CD14-positive monocyte (primary cell): Measurements from ENCODE around the gene TSPYL6. TPM values are rescaled to one million over a fixed set of nuclear protein-coding genes. Genes with fewer than 3 reads are reported as not detected.

Source experiments
- DNase-seq, 3 donors: peaks; one replicate each; pipeline ENCODE4 v3.0.0-alpha.2; 2011 to 2022
- H2AFZ ChIP-seq: 2 replicates; pipeline ENCODE4 v1.6.0; 2012; ENCODE audit warnings: mild to moderate bottlenecking, low read depth, low read length, inconsistent platforms; ENCODE audit not compliant: insufficient read depth, poor library complexity, severe bottlenecking
- H3K27ac ChIP-seq, 2 donors: 1 replicate in 1 of 2; 2 replicates in 1 of 2; pipeline ENCODE4 v1.5.1; 2012 to 2013; ENCODE audit warnings: low read length in 2 of 2, control low read depth in 1 of 2, inconsistent platforms in 1 of 2, low read depth in 1 of 2, mild to moderate bottlenecking in 1 of 2
- H3K27me3 ChIP-seq, 2 donors: one replicate each; pipeline versions ENCODE4 v1.6.0 to v1.6.1; 2011 to 2013; ENCODE audit warnings: low read length in 2 of 2; ENCODE audit not compliant: control insufficient read depth in 2 of 2, insufficient read depth in 2 of 2
- H3K36me3 ChIP-seq, 2 donors: replicated peaks in 1 of 2; 1 replicate in 1 of 2; 2 replicates in 1 of 2; pipeline versions ENCODE4 v1.5.1 to v1.6.1; 2012 to 2013; ENCODE audit warnings: low read length in 2 of 2, control low read depth in 1 of 2, inconsistent platforms in 1 of 2, mild to moderate bottlenecking in 1 of 2; ENCODE audit not compliant: insufficient read depth in 2 of 2, control insufficient read depth in 1 of 2
- H3K4me1 ChIP-seq, 2 donors: 1 replicate in 1 of 2; 2 replicates in 1 of 2; pipeline versions ENCODE4 v1.5.1 to v1.6.1; 2012 to 2013; ENCODE audit warnings: low read length in 2 of 2, control low read depth in 1 of 2, inconsistent platforms in 1 of 2, mild to moderate bottlenecking in 1 of 2, moderate library complexity in 1 of 2; ENCODE audit not compliant: insufficient read depth in 2 of 2, control insufficient read depth in 1 of 2
- H3K4me2 ChIP-seq: replicated peaks from 2 replicates; pipeline ENCODE3; 2012; ENCODE audit warnings: low read length, moderate library complexity, mild to moderate bottlenecking; ENCODE audit not compliant: poor library complexity, severe bottlenecking; ENCODE audit errors: extremely low read depth
- H3K4me3 ChIP-seq, 3 experiments: fragments of 200-600 bp in 1 of 3; sonication (generic) in 1 of 3; replicated peaks in 1 of 3; 1 replicate in 2 of 3; 2 replicates in 1 of 3; pipeline ENCODE4 v1.5.1; 2011 to 2013; ENCODE audit warnings: low read length in 3 of 3, mild to moderate bottlenecking in 3 of 3, control low read depth in 2 of 3, low read depth in 2 of 3, inconsistent platforms in 1 of 3, moderate library complexity in 1 of 3
- H3K79me2 ChIP-seq: 2 replicates; pipeline ENCODE4 v1.6.0; 2012; ENCODE audit warnings: mild to moderate bottlenecking, control low read depth, inconsistent platforms, low read length, moderate library complexity; ENCODE audit not compliant: insufficient read depth
- H3K9ac ChIP-seq: 2 replicates; pipeline ENCODE4 v1.6.0; 2017; ENCODE audit warnings: low read length, mild to moderate bottlenecking; ENCODE audit not compliant: insufficient read depth, poor library complexity, severe bottlenecking
- H3K9me3 ChIP-seq, 2 donors: replicated peaks in 1 of 2; 1 replicate in 1 of 2; 2 replicates in 1 of 2; pipeline versions ENCODE4 v1.5.1 to v1.6.1; 2012 to 2013; ENCODE audit warnings: low read length in 2 of 2, control low read depth in 1 of 2; ENCODE audit not compliant: control insufficient read depth in 1 of 2, insufficient read depth in 1 of 2
- H4K20me1 ChIP-seq: 2 replicates; pipeline ENCODE4 v1.6.0; 2012; ENCODE audit warnings: mild to moderate bottlenecking, low read length, control low read depth, moderate library complexity; ENCODE audit not compliant: insufficient read depth
- H3K27ac Mint-ChIP-seq, 7 donors: one replicate each; pipeline ENCODE4 v1.8.0; 2020; ENCODE audit warnings: mild to moderate bottlenecking in 7 of 7, mixed read lengths in 7 of 7, moderate library complexity in 6 of 7, inconsistent platforms in 2 of 7
- H3K27me3 Mint-ChIP-seq, 3 donors: one replicate each; pipeline ENCODE4 v1.8.0; 2021 to 2022; ENCODE audit warnings: low read depth in 3 of 3, mild to moderate bottlenecking in 3 of 3, mixed read lengths in 3 of 3, moderate library complexity in 3 of 3, inconsistent platforms in 1 of 3
- H3K36me3 Mint-ChIP-seq, 2 donors: one replicate each; pipeline ENCODE4 v1.8.0; 2020; ENCODE audit warnings: mixed read lengths in 2 of 2, inconsistent platforms in 1 of 2, mild to moderate bottlenecking in 1 of 2
- H3K4me1 Mint-ChIP-seq: one replicate; pipeline ENCODE4 v1.8.0; 2020; ENCODE audit warnings: mild to moderate bottlenecking, mixed read lengths
- H3K4me3 Mint-ChIP-seq, 2 donors: one replicate each; pipeline ENCODE4 v1.8.0; 2020; ENCODE audit warnings: mild to moderate bottlenecking in 2 of 2, mixed read lengths in 2 of 2, moderate library complexity in 1 of 2
- H3K9me3 Mint-ChIP-seq, 7 donors: one replicate each; pipeline ENCODE4 v1.8.0; 2020 to 2022; ENCODE audit warnings: mixed read lengths in 7 of 7, mild to moderate bottlenecking in 6 of 7, moderate library complexity in 6 of 7, inconsistent platforms in 2 of 7
- CTCF ChIP-seq: fragments of 200-600 bp; IDR thresholded peaks from one replicate; pipeline ENCODE4 v1.8.0; 2022; ENCODE audit warnings: antibody characterized with exemption, mild to moderate bottlenecking
- WGBS: methylation state at CpG from one replicate; pipeline ENCODE4 v1.1.5; 2013; ENCODE audit warnings: missing lambda C conversion rate; ENCODE audit not compliant: insufficient coverage; 5-methylcytosine and 5-hydroxymethylcytosine counted together
- intact Hi-C, 2 donors: fragments of 100-400 bp; cut with micrococcal nuclease; formaldehyde crosslinking; loops; one replicate each; pipeline versions ENCODE4 v1.15.0 to v1.15.1; 2023
- polyA plus RNA-seq, 3 donors: library from polyadenylated mRNA; depleted of rRNA in 1 of 3; unstranded in 2 of 3; stranded (reverse) in 1 of 3; fragments of 300-500 nt in 2 of 3; fragments of >200 nt in 1 of 3; fragmentation: Illumina TruSeq in 2 of 3; gene quantifications; 1 replicate in 2 of 3; 2 replicates in 1 of 3; pipeline ENCODE4 v1.2.3, GENCODE V29; 2012 to 2021

Gene TSPYL6
- polyA plus RNA-seq, 3 donors: not detected

GRCh38 chr2:54247115-54247514 is 8.9 kb downstream of the TSPYL6 start:
- Mint-ChIP-seq H3K27me3 (peaks cover 0 to 1% (median 0%) of the 10 kb centered on the region in 3 donors), H3K4me3 (no peak overlapping the region), H3K4me1 (no peaks in the 10 kb centered on the region), H3K36me3 (no peaks in the 10 kb centered on the region), H3K27ac (no peak overlapping the region), H3K9me3 (peaks cover 0 to 6% (median 2%) of the 10 kb centered on the region in 7 donors)
- no peaks in the 10 kb centered on the region for H3K36me3 ChIP-seq
- DNase-seq: no peak
- no peak overlapping the region for H3K27ac ChIP-seq
- 86% methylated on average over 1 of the region's 1 CpG for WGBS
- no peak overlapping the region for H3K4me2 ChIP-seq
- no peaks in the 10 kb centered on the region for H3K79me2 ChIP-seq
- no peak overlapping the region for H2AFZ ChIP-seq
- no peaks in the 10 kb centered on the region for H3K9me3 ChIP-seq
- no peaks in the 10 kb centered on the region for H4K20me1 ChIP-seq
- H3K4me1 ChIP-seq: no peaks in the 10 kb centered on the region
- no peak overlapping the region for H3K4me3 ChIP-seq
- intact Hi-C loops: no loop called here
- H3K27me3 ChIP-seq: no peaks in the 10 kb centered on the region
- TF ChIP-seq CTCF: no peak
- H3K9ac ChIP-seq: no peak overlapping the region

GRCh38 chr2:54240515-54241469 is 15.2 kb downstream of the TSPYL6 start:
- no peak for DNase-seq
- Histone ChIP-seq H3K4me2 (no peak overlapping the region), H3K27ac (no peak overlapping the region), H3K4me1 (no peaks in the 10 kb centered on the region), H3K79me2 (no peaks in the 10 kb centered on the region), H3K9me3 (no peaks in the 10 kb centered on the region), H3K9ac (no peak overlapping the region), H3K4me3 (no peak overlapping the region), H3K36me3 (no peaks in the 10 kb centered on the region), H2AFZ (no peak overlapping the region), H4K20me1 (no peaks in the 10 kb centered on the region), H3K27me3 (no peaks in the 10 kb centered on the region)
- no peak overlapping the region for H3K27ac Mint-ChIP-seq
- no peak for TF ChIP-seq CTCF
- no CpG with 5 or more reads among the region's 5 CpGs for WGBS
- intact Hi-C loops: no loop called here
- no peak overlapping the region for H3K4me3 Mint-ChIP-seq
- H3K9me3 Mint-ChIP-seq: peaks cover 4 to 14% (median 8%) of the 10 kb centered on the region in 7 donors
- H3K27me3 Mint-ChIP-seq: no peaks in the 10 kb centered on the region
- no peaks in the 10 kb centered on the region for H3K4me1 Mint-ChIP-seq
- no peaks in the 10 kb centered on the region for H3K36me3 Mint-ChIP-seq
